GM12872 (cell line): Measurements from ENCODE around the gene ADCY5.

Source experiments
- TF ChIP-seq, protein P1 (sequence below): IDR thresholded peaks from 3 replicates; pipeline ENCODE4 v1.5.1; 2011; ENCODE audit warnings: low read depth, mild to moderate bottlenecking, low read length, moderate library complexity; ENCODE audit not compliant: insufficient read depth

ADCY5 gene

DNA sequence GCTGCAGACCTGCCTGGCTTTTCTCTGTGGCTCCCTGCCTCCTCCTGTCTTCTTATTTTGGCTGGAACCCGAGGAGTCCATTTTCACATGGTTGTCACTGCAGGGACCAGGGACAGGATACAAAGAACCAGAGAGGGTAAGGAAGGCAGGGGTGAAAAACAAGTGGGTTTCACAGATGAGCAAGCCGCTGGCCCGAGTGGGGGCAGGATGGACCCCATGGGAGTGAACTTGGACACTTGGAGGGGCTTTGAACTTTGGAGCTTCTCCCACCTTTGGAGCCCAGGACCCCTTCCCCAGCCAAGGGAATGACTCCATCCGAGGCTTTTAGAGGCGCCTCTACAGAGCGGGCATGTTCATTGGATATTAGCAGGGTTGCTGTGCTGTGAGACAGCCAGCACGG, 26.9 kb upstream of the ADCY5 start:
- TF ChIP-seq, protein P1, sequence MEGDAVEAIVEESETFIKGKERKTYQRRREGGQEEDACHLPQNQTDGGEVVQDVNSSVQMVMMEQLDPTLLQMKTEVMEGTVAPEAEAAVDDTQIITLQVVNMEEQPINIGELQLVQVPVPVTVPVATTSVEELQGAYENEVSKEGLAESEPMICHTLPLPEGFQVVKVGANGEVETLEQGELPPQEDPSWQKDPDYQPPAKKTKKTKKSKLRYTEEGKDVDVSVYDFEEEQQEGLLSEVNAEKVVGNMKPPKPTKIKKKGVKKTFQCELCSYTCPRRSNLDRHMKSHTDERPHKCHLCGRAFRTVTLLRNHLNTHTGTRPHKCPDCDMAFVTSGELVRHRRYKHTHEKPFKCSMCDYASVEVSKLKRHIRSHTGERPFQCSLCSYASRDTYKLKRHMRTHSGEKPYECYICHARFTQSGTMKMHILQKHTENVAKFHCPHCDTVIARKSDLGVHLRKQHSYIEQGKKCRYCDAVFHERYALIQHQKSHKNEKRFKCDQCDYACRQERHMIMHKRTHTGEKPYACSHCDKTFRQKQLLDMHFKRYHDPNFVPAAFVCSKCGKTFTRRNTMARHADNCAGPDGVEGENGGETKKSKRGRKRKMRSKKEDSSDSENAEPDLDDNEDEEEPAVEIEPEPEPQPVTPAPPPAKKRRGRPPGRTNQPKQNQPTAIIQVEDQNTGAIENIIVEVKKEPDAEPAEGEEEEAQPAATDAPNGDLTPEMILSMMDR, result no peak

DNA sequence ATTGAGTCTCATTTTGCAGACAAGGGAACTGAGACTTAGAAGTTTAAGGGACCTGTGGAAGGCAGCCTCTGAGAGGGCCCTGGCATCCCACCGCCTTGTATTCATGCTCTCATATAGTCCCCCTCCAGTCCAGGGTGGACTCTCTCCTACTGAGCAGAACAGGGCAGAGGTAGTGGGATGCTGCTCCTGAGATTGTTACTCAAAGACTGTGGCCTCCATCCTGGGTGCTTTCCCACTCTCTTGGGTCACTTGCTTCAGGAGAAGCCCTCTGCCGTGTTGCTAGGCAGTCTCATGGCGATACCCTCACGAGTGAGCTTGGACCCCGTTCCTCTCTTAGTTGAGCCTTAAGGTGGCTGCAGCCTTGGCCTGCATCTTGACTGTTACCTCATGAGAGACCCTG, 22.2 kb upstream of the ADCY5 start:
- TF ChIP-seq, protein P1, result no peak

DNA sequence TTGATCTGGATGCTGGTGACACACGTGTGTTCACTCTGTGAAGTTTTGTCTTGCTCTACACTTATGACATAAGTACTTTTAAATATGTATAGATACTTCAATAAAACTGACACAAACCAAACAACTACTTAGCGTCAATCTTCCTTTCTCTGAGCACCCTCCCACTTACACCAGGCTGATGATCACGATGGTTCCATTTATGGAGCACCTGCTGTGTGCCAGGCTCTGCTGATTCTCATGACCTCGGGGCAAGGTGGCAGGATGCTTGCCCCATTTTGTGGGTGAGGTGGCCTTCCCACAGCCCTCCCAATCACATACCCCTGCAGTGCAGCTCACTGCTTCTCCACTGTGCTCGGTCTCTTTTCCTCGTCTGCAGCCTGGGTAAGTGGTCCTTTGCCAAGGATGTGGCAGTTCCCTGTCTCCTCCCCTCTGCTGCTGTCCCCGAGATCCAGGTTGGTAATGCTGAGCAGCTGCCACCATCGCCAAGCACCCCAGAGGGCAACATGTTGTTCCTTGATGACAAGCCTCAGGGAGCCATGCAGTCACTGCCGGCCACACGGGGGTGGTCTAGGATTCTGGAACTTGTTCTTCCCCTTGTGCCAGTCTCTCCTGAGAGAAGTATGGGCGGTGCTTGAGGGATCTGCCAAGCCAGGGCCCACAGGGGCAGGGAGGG, 20.6 kb upstream of the ADCY5 start:
- TF ChIP-seq, protein P1, result no peak

DNA sequence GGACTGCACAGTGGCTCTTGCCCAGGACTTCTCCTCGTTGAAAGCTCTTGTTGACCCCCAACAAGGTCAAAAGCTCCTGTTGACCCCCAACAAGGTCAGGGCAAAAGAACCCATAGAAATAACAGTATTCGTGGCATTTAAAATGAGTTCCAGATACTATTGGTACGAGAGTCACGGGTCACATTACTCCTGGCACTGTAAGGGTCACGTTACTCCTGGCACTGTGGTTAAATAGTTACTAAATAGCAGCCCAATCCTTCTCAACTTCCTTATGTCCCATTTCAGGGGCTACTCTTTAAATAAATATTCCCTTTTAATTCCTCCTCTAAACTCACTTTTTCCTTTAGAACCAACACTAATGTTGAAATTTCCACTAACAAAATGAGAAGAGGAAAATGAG, 18.2 kb upstream of the ADCY5 start:
- TF ChIP-seq, protein P1, result no peak

DNA sequence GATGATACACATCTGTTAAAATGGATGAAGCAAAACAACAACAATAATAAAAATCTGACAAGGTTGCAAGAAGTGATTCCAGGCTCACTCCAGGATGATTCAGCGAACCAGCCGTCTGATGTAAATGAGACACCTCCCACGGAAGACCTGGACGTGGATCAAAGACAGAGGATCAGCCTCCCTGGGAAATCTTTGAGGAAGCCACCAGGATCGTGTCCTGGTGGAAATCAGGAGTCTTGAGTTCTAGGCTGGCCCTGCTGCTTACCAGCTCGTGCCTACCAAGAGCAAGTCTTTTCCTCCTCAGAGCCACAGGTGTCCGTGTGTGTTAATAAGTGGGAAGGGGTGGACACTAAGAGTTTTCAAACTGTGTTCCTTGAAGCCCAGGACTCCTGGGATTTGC, 15.3 kb upstream of the ADCY5 start:
- TF ChIP-seq, protein P1, result no peak

DNA sequence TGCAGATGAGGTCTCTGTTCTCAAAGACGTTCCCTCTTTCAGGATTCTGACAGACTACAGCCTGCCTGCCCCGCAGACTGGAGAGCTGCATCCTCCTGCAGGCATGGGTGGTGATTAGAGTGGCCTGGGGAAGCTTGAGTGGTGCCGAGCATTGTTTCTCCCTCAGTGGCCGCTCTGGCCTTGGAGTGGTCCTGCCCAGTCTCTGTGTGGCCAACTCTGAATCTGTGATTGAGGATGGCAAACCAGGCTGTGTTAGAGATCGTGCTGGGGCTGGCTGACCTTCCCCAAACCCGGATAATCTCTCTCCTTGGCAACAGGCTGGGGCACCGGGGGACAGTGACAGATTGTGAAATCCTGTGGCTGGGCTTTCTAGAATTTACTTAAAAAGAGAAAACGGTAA, 11.0 kb upstream of the ADCY5 start:
- TF ChIP-seq, protein P1, result no peak

DNA sequence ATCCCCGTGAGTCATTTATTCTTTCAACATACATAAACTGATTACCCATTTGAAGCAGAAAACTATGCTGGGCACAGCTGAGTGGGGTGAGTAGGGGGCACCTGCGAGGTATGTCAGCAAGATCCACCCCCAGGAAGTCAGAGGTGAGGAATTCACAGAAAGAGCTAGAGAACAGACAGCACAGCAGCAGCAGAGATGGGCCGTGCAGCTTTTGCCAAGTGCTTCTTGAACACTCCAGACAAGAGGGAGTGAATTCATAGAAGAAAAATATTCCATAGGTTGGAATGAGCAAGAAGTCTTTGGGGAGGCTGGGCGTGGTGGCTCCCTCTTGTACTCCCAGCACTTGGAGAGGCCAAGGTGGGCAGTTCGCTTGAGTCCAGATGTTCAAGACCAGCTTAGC, 9.4 kb upstream of the ADCY5 start:
- TF ChIP-seq, protein P1, result no peak
